Esophagus (tissue), 2 donors: Measurements from ENCODE around the gene LMX1A. TPM values are rescaled to one million over a fixed set of nuclear protein-coding genes. Genes with fewer than 3 reads are reported as not detected.

ENCODE experiments used
- H3K27ac ChIP-seq, 2 donors: one replicate each; pipeline ENCODE4 v1.5.1; 2013; ENCODE audit warnings: low read depth in 2 of 2, mild to moderate bottlenecking in 2 of 2, inconsistent platforms in 1 of 2, low read length in 1 of 2, moderate library complexity in 1 of 2
- H3K27me3 ChIP-seq, 2 donors: one replicate each; pipeline ENCODE4 v1.6.1; 2013; ENCODE audit warnings: low read length in 2 of 2, control low read depth in 1 of 2, mild to moderate bottlenecking in 1 of 2; ENCODE audit not compliant: insufficient read depth in 2 of 2, control insufficient read depth in 1 of 2
- H3K36me3 ChIP-seq, 2 donors: one replicate each; pipeline ENCODE4 v1.6.1; 2013; ENCODE audit warnings: low read length in 1 of 2; ENCODE audit not compliant: control insufficient read depth in 2 of 2, insufficient read depth in 2 of 2
- H3K4me1 ChIP-seq, 2 donors: one replicate each; pipeline ENCODE4 v1.6.1; 2013; ENCODE audit warnings: low read length in 1 of 2; ENCODE audit not compliant: control insufficient read depth in 2 of 2, insufficient read depth in 2 of 2
- H3K4me3 ChIP-seq, 2 donors: one replicate each; pipeline ENCODE4 v1.5.1; 2013; ENCODE audit warnings: low read length in 2 of 2, mild to moderate bottlenecking in 2 of 2, low read depth in 1 of 2, moderate library complexity in 1 of 2
- H3K9me3 ChIP-seq, 2 donors: one replicate each; pipeline ENCODE4 v1.6.1; 2013; ENCODE audit warnings: mild to moderate bottlenecking in 2 of 2, low read depth in 1 of 2, low read length in 1 of 2, moderate library complexity in 1 of 2; ENCODE audit not compliant: control insufficient read depth in 2 of 2, insufficient read depth in 1 of 2
- WGBS, 2 donors: extraction: QIAGEN DNeasy Blood & Tissue Kit; methylation state at CpG; one replicate each; pipeline ENCODE4 v1.1.7; 2013; 5-methylcytosine and 5-hydroxymethylcytosine counted together
- polyA plus RNA-seq, 2 donors: library from polyadenylated mRNA; stranded (reverse); fragments of 200-250 nt; gene quantifications; one replicate each; pipeline ENCODE4 v1.2.3, GENCODE V29; 2013
- donor health status: healthy with polysubstance abuse.
- donor health status: Bipolar disorder and iron deficiency.

Gene LMX1A
- polyA plus RNA-seq, 2 donors: 0.01 to 0.10 TPM

DNA sequence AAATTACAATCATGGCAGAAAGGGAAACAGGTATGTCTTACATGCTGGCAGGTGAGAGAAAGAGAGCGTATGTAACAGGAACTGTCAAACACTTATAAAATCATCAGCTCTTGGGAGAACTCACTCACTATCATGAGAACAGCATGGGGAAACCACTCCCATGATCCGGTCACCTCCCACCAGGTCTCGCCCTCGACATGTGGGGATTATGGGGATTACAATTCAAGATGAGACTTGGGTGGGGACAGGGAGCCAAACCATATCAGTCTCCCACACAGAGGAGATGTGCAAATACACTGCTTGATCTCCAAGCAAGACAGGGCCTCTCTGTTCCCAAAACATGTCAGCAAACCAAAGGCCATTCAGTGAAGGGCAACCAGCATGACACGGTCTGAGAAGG, 27.4 kb downstream of the LMX1A start:
- H3K9me3 ChIP-seq: no peaks in the 10 kb centered on the region
- H3K36me3 ChIP-seq: no peaks in the 10 kb centered on the region
- WGBS, 2 donors: 66 to 73% methylated on average over 5 of the region's 5 CpGs
- no peaks in the 10 kb centered on the region for H3K4me1 ChIP-seq
- H3K4me3 ChIP-seq: no peak overlapping the region
- H3K27me3 ChIP-seq: peaks cover 0 to 3% of the 10 kb centered on the region in 2 donors
- no peak overlapping the region for H3K27ac ChIP-seq

DNA sequence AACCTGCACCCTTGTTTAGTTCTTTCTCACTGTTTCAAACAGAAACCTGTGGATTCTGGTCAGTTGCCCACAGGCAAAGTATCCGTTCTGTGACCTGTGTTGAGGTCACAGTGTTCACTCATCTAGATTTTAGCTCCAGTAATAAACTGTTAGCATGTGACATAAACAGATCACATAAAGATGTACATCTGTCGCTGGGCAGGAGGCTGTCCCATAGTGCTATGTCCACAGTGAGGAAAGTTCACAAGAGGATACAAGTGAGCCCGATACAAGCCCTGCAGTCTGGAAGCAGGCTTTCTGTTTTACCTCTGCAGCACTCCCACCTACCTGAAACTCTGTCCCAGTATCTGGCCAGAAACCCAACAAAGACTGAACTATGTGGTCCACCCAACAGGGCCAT, 28.4 kb downstream of the LMX1A start:
- Histone ChIP-seq H3K36me3 (no peaks in the 10 kb centered on the region), H3K4me1 (no peaks in the 10 kb centered on the region), H3K27ac (no peak overlapping the region), H3K9me3 (no peaks in the 10 kb centered on the region), H3K4me3 (no peak overlapping the region), H3K27me3 (peaks cover 0 to 3% of the 10 kb centered on the region in 2 donors)
- 70 to 71% methylated on average over 3 of the region's 3 CpGs for WGBS, 2 donors

DNA sequence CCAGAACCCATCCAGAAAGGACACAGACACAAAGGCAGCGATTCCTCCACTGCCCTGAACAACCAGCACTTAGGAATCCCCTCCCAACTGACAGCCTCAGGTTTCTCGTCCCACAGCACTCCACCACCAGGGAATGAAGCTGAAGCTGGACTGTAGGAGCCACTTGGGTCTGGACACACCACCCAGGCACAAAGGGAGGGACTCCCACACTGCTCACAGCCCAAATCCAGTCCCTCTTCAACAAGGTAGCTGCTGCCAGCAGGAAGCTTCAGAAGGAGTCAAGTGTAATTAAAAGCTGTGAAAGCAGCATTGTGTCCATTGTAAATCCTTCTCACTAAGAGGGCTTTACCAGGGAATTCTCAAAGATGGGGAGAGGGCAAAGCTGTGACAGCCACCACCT, 29.0 kb downstream of the LMX1A start:
- Histone ChIP-seq H3K27me3 (peaks cover 0 to 3% of the 10 kb centered on the region in 2 donors), H3K9me3 (no peaks in the 10 kb centered on the region), H3K27ac (no peak overlapping the region), H3K4me3 (no peak overlapping the region), H3K4me1 (no peaks in the 10 kb centered on the region), H3K36me3 (no peaks in the 10 kb centered on the region)
- WGBS, 2 donors: 52 to 75% methylated on average over 2 of the region's 2 CpGs

DNA sequence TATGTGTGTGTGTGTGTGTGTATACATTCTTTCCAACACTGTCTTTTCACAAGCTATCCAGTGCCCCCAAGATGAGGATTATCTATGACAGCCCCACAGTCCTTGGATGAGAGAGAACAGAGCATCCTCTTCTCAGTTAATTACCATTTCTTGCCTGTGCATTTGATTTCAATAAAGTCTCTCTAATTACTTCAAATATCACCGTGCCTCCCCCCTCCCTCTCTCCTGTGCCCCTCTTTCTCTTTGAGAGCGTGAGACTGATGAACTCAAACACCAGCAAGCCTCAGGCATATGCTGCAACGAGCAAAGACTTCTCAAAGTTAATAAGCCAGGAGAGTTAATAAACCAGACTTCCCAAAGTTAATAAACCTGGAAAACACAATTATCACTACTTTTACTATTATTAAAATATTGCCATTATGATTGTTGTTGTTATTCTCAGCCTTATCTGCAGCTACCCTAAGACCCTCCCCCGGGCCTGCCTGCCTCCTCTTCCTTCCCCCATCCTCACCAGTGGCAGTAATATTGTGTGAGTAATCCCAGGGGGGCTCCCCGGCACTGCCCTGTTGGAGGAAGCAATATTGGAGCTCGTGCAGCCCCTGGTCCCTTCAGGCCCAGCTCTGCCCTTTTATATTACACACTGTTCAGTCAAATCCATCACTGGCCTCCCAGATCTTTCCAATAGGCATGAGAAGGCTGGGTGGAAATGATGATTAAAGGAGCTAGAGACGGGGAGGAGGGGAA, 30.9 kb downstream of the LMX1A start:
- H3K27me3 ChIP-seq: peaks cover 0 to 3% of the 10 kb centered on the region in 2 donors
- 53 to 61% methylated on average over 7 of the region's 7 CpGs for WGBS, 2 donors

DNA sequence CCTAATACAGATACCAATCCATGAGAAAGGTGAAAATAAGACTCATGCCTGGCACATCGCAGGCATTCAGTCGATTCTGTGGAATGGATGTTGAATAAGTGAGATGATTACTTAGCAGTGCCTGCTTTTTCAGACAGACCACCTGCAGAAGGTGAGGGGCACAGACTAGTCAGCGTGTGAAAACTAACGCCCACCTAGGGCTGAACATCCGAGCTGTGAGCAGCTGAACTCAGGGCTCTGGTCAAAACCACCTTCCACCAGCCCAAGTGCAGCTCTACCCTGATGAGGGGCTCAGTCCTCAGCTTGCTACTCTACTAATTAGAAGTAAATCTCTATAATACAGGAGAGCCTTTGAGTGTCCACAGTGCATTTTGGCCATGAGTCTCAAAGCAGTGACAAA, 32.5 kb downstream of the LMX1A start:
- no peak overlapping the region for H3K27ac ChIP-seq
- peaks cover 0 to 3% of the 10 kb centered on the region in 2 donors for H3K27me3 ChIP-seq
- H3K4me1 ChIP-seq: no peaks in the 10 kb centered on the region
- H3K4me3 ChIP-seq: no peak overlapping the region
- WGBS, 2 donors: 42 to 44% methylated on average over 5 of the region's 5 CpGs
- H3K9me3 ChIP-seq: no peaks in the 10 kb centered on the region
- H3K36me3 ChIP-seq: no peaks in the 10 kb centered on the region

More for the DNA sequence above, 30.9 kb downstream of the LMX1A start:
- Histone ChIP-seq H3K4me3 (no peak overlapping the region), H3K27ac (no peak overlapping the region), H3K9me3 (no peaks in the 10 kb centered on the region), H3K4me1 (no peaks in the 10 kb centered on the region), H3K36me3 (no peaks in the 10 kb centered on the region)

DNA sequence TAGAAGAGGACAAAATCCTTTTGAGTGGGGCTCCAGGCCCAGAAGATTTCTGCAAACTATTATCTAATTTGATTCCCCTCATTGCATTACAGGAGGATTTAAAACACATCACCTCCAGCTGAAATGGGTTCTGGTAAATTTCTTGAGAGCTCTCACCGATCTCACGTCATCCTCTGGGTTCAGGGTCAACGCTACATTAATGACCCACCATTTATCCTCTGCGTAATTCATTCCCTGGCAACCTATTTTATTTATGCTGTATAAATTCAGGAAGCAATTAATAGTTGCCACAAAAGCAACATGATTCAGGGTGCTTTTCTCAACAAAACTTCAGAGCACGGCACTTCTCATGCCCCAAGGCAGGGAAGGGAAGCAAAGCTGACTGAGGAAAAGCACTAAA, 38.9 kb downstream of the LMX1A start:
- H3K27me3 ChIP-seq: no peaks in the 10 kb centered on the region
- 49 to 51% methylated on average over 5 of the region's 5 CpGs for WGBS, 2 donors
- H3K4me3 ChIP-seq: no peak overlapping the region
- H3K36me3 ChIP-seq: no peaks in the 10 kb centered on the region
- H3K27ac ChIP-seq: no peak overlapping the region
- H3K4me1 ChIP-seq: peaks cover 0 to 2% of the 10 kb centered on the region in 2 donors
- H3K9me3 ChIP-seq: no peaks in the 10 kb centered on the region

DNA sequence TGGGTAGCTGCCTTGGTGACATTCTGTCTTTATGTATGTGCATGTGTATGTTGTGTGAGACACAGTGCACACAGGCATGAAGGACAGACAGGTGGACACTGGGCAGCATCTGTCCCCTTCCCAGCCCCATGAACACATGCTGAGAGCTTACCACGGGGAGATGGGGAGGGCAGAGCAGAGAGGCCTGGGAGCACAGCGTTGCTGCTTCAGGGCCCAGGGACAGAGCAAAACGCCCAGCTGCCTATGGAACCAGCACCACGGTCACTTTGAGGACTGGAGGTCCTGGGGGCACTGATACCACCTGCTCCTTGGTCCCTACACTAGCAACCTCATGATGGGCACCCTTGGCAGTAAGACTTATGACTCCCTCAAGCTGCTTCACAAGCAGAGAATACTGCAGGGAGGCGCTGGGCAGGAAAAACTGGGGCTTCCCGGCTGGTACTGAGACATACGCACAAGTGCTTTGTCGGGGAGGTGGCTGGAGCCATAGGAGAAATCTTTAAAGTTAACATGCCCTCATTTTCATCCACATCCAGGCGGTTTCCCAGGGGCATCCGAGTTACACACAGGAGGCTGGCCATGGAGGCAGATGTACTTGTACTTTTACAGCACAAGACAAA, 40.3 kb downstream of the LMX1A start:
- no peak overlapping the region for H3K27ac ChIP-seq
- no peaks in the 10 kb centered on the region for H3K27me3 ChIP-seq
- H3K36me3 ChIP-seq: no peaks in the 10 kb centered on the region
- no peak overlapping the region for H3K4me3 ChIP-seq
- peaks cover 0 to 2% of the 10 kb centered on the region in 2 donors for H3K4me1 ChIP-seq
- WGBS, 2 donors: 77 to 80% methylated on average over 10 of the region's 10 CpGs
- H3K9me3 ChIP-seq: no peaks in the 10 kb centered on the region

DNA sequence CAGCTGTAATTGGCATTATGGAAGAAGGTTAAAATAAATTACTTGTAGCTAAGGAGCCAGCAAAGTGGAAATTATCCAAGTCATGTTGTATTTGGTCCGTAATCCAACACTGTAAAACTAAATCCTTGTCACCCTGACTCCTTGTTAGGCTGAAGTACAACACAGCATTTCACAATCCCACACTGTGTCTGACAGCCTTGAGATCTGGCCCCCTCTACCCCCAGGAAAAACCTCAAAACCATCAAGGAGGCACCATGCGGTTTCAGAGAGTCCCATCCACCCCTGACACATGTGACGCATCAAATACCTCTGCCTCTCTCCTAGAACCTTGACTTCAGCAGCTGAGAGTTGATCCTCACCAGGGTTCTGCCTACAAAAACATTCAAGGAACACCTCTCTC, 41.0 kb downstream of the LMX1A start:
- no peak overlapping the region for H3K27ac ChIP-seq
- no peaks in the 10 kb centered on the region for H3K9me3 ChIP-seq
- H3K36me3 ChIP-seq: no peaks in the 10 kb centered on the region
- 81 to 89% methylated on average over 3 of the region's 3 CpGs for WGBS, 2 donors
- no peak overlapping the region for H3K4me3 ChIP-seq
- no peaks in the 10 kb centered on the region for H3K27me3 ChIP-seq
- peaks cover 0 to 2% of the 10 kb centered on the region in 2 donors for H3K4me1 ChIP-seq

GRCh38 chr1:165313903-165314302, 42.6 kb downstream of the LMX1A start:
- Histone ChIP-seq H3K4me3 (no peak overlapping the region), H3K4me1 (peaks cover 0 to 2% of the 10 kb centered on the region in 2 donors), H3K36me3 (no peaks in the 10 kb centered on the region), H3K27me3 (no peaks in the 10 kb centered on the region), H3K27ac (no peak overlapping the region), H3K9me3 (no peaks in the 10 kb centered on the region)
- WGBS, 2 donors: 51 to 65% methylated on average over 4 of the region's 4 CpGs

DNA sequence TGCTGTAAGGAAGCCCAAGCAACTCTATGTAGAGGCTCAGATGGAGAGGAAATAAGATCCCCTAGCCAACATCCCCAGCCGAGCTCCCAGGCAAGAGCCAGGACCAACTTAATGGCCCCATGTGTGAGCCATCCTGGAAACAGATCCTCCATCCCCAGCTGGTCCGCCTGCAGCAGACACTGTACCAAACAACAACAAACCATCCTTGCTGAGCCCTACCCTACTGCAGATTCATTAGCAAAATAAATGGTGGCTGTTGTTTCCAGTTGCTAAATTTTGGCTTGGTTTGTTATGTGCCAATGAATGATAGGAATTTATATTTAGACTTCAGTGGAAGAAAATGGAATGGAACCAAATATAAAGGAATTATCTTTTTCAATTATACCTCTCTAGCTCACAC, 43.9 kb downstream of the LMX1A start:
- Histone ChIP-seq H3K27ac (no peak overlapping the region), H3K4me1 (peaks cover 0 to 2% of the 10 kb centered on the region in 2 donors), H3K4me3 (no peak overlapping the region), H3K36me3 (no peaks in the 10 kb centered on the region), H3K27me3 (no peaks in the 10 kb centered on the region), H3K9me3 (no peaks in the 10 kb centered on the region)
- whole genome bisulfite sequencing, 2 donors: 78 to 86% methylated on average over 2 of the region's 2 CpGs
